Stimulated activated naive CD4-positive, alpha-beta T cell (primary cell): ENCODE measurements around the gene NRIP3.

Source experiments
- DNase-seq, 6 experiments: peaks; one replicate each; lab custom pipeline; 2025; lab: John Stamatoyannopoulos, UW

The NRIP3 gene

GRCh38 chr11:9003573-9004182 is at the start of gene NRIP3:
Gene NRIP3, minus strand, starts transcription at chr11:9004001. Its CDS starts 66 bp downstream, at chr11:9003935.
- DNase-seq, result peak; percentile 54 to 82 (median 80)

GRCh38 chr11:9052316-9052715 is 48.5 kb upstream of the NRIP3 start:
- DNase-seq, result no peak

GRCh38 chr11:9049959-9050358 is 46.2 kb upstream of the NRIP3 start:
- DNase-seq, result no peak

- DNase-seq, result no peak
Observed at GRCh38 chr11:9047964-9048523, 44.2 kb upstream of the NRIP3 start.

- DNase-seq, result no peak
Observed at GRCh38 chr11:9046481-9046880, 42.7 kb upstream of the NRIP3 start.

- no peak for DNase-seq
Observed at GRCh38 chr11:9042488-9042887, 38.7 kb upstream of the NRIP3 start.

- DNase-seq, result no peak
Observed at GRCh38 chr11:9041747-9042146, 37.9 kb upstream of the NRIP3 start.

- DNase-seq, result no peak
Observed at GRCh38 chr11:9040410-9040809, 36.6 kb upstream of the NRIP3 start.

GRCh38 chr11:9039863-9040262 is 36.1 kb upstream of the NRIP3 start:
- no peak for DNase-seq

GRCh38 chr11:9039198-9039597 is 35.4 kb upstream of the NRIP3 start:
- DNase-seq, result no peak

- DNase-seq, result no peak
Observed at GRCh38 chr11:9038541-9038940, 34.7 kb upstream of the NRIP3 start.

- no peak for DNase-seq
Observed at GRCh38 chr11:9037963-9038362, 34.2 kb upstream of the NRIP3 start.

- DNase-seq, result no peak
Observed at GRCh38 chr11:9037046-9037780, 33.4 kb upstream of the NRIP3 start.

GRCh38 chr11:9030601-9031000 is 26.8 kb upstream of the NRIP3 start:
- DNase-seq, result no peak

- no peak for DNase-seq
Observed at GRCh38 chr11:9029422-9029821, 25.6 kb upstream of the NRIP3 start.

GRCh38 chr11:9028581-9028980 is 24.8 kb upstream of the NRIP3 start:
- no peak for DNase-seq

GRCh38 chr11:9025101-9025850 is 21.5 kb upstream of the NRIP3 start:
- DNase-seq, result no peak

GRCh38 chr11:9022961-9023680 is 19.3 kb upstream of the NRIP3 start:
- DNase-seq, result no peak

GRCh38 chr11:9020916-9021315 is 17.1 kb upstream of the NRIP3 start:
- no peak for DNase-seq

GRCh38 chr11:9019861-9020260 is 16.1 kb upstream of the NRIP3 start:
- no peak for DNase-seq

- DNase-seq, result no peak
Observed at GRCh38 chr11:9017773-9018172, 14.0 kb upstream of the NRIP3 start.
